ENCODE data around the gene ARSG.
"Not testable (repeated sequence)": the region's sequence is repeated elsewhere in the genome, so short reads cannot be mapped to it uniquely, and the experiment has no call there.

The ARSG gene

DNA sequence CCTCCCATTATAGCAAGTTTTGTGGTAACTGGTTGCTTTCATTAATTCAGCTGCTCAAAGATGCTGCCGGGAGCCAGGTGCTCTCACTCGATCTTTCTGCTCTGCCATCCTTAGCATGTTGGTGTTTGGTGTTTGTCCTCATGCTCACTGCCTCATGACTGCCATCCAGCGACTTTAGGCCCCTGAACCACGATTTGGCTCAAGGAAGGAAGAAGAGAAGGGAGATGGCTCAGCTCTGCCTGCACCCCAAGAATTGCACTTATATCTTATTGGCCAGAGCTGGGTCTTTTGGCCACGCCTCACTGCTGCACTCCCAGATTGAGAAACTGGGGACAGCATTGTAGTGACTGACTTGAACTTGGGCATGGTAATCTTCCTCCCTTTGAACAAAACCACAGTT lies 52.7 kb downstream of the ARSG start:
- no peaks in the 10 kb centered on the region for H3K27me3 ChIP-seq (ENCODE audit: low read depth, low read length)
- peaks cover 0 to 6% of the 10 kb centered on the region in 2 donors for H3K36me3 ChIP-seq (ENCODE audit: control insufficient read depth in 1 of 2, insufficient read depth in 2 of 2, low read length in 2 of 2)
- no peak overlapping the region for H3K4me3 ChIP-seq (ENCODE audit: low read depth in 1 of 2, low read length in 2 of 2)
- no peak overlapping the region for H3K27ac ChIP-seq (ENCODE audit: low read length)
- H3K9me3 ChIP-seq (ENCODE audit: control insufficient read depth in 1 of 2, low read length in 2 of 2), result no peaks in the 10 kb centered on the region
- H3K4me1 ChIP-seq (ENCODE audit: control insufficient read depth in 1 of 2, insufficient read depth in 2 of 2, low read length in 2 of 2), result peaks cover 0 to 2% of the 10 kb centered on the region in 2 donors

DNA sequence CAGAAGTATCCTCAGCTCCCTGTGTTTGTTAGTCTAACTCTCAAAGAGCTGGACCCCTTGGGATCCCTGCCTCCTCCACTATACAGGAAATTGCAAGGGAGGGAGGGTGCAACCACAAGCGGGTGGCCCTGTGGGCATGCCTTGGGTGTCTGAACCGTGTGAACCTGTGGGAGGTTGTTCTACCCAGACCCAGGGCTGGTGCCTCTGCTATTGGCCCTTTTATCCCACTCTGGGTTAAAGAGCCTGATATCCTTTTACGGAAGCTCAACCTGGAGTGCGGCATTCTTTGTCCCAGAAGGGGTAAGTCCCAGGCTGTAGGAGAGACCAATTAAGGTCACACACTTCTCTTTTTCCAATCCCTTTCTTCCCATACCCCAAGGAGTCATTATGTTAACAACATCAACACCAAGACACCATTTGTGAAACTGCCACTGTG lies 53.4 kb downstream of the ARSG start:
- Histone ChIP-seq H3K27ac (ENCODE audit: low read length) (no peak overlapping the region), H3K9me3 (ENCODE audit: control insufficient read depth in 1 of 2, low read length in 2 of 2) (no peaks in the 10 kb centered on the region), H3K36me3 (ENCODE audit: control insufficient read depth in 1 of 2, insufficient read depth in 2 of 2, low read length in 2 of 2) (peaks cover 0 to 6% of the 10 kb centered on the region in 2 donors), H3K4me1 (ENCODE audit: control insufficient read depth in 1 of 2, insufficient read depth in 2 of 2, low read length in 2 of 2) (peaks cover 0 to 2% of the 10 kb centered on the region in 2 donors), H3K4me3 (ENCODE audit: low read depth in 1 of 2, low read length in 2 of 2) (no peak overlapping the region), H3K27me3 (ENCODE audit: low read depth, low read length) (no peaks in the 10 kb centered on the region)

GRCh38 chr17:68346448-68346847 lies 55.2 kb downstream of the ARSG start:
- Histone ChIP-seq H3K27me3 (ENCODE audit: low read depth, low read length) (no peaks in the 10 kb centered on the region), H3K9me3 (ENCODE audit: control insufficient read depth in 1 of 2, low read length in 2 of 2) (no peaks in the 10 kb centered on the region), H3K4me3 (ENCODE audit: low read depth in 1 of 2, low read length in 2 of 2) (no peak overlapping the region), H3K4me1 (ENCODE audit: control insufficient read depth in 1 of 2, insufficient read depth in 2 of 2, low read length in 2 of 2) (peaks cover 0 to 2% of the 10 kb centered on the region in 2 donors), H3K36me3 (ENCODE audit: control insufficient read depth in 1 of 2, insufficient read depth in 2 of 2, low read length in 2 of 2) (peaks cover 0 to 6% of the 10 kb centered on the region in 2 donors), H3K27ac (ENCODE audit: low read length) (no peak overlapping the region)

DNA sequence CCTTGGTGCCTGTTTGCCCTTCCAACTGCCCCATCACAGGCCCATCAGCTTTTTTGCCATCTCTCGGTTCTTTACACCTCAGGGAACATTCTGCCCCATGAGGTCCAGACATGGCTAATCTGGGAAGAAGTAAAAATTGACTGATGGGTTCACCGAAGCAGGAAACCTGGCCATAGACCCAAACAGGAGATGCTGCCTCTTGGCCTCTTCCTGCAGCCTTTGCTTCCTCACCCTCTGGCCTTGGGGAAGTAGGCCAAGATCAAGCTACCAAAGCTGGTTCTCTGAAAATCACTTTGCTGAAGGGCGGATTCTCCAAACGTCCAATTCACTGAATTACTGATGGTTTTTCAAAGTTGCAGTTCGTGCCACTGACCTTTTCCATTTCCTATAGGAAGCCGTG lies 56.1 kb downstream of the ARSG start:
- no peaks in the 10 kb centered on the region for H3K27me3 ChIP-seq (ENCODE audit: low read depth, low read length)
- peaks cover 0 to 6% of the 10 kb centered on the region in 2 donors for H3K36me3 ChIP-seq (ENCODE audit: control insufficient read depth in 1 of 2, insufficient read depth in 2 of 2, low read length in 2 of 2)
- H3K27ac ChIP-seq (ENCODE audit: low read length), result no peak overlapping the region
- H3K4me1 ChIP-seq (ENCODE audit: control insufficient read depth in 1 of 2, insufficient read depth in 2 of 2, low read length in 2 of 2), result peaks cover 0 to 2% of the 10 kb centered on the region in 2 donors
- H3K9me3 ChIP-seq (ENCODE audit: control insufficient read depth in 1 of 2, low read length in 2 of 2), result no peaks in the 10 kb centered on the region
- no peak overlapping the region for H3K4me3 ChIP-seq (ENCODE audit: low read depth in 1 of 2, low read length in 2 of 2)

DNA sequence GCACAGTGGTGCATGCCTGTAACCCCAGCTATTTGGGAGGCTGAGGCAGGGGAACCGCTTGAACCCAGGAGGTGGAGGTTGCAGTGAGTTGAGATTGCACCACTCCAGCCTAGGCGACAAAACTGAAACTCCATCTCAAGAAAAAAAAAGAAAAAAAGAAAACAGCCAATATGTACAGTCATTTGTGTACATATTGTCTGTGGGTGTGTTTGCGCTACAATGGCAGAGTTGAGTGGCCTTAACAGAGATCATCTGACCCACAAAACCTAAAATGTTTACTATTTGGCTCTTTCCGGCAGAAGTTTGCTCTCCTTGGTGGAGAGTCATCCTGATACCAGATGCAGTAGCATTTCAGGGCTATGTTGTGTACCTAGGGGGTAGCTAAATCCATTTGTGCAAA lies 57.9 kb downstream of the ARSG start:
- Histone ChIP-seq H3K4me3 (ENCODE audit: low read depth in 1 of 2, low read length in 2 of 2) (no peak overlapping the region), H3K27me3 (ENCODE audit: low read depth, low read length) (no peaks in the 10 kb centered on the region), H3K36me3 (ENCODE audit: control insufficient read depth in 1 of 2, insufficient read depth in 2 of 2, low read length in 2 of 2) (peaks cover 0 to 6% of the 10 kb centered on the region in 2 donors), H3K9me3 (ENCODE audit: control insufficient read depth in 1 of 2, low read length in 2 of 2) (no peaks in the 10 kb centered on the region), H3K4me1 (ENCODE audit: control insufficient read depth in 1 of 2, insufficient read depth in 2 of 2, low read length in 2 of 2) (peaks cover 0 to 2% of the 10 kb centered on the region in 2 donors), H3K27ac (ENCODE audit: low read length) (no peak overlapping the region)

DNA sequence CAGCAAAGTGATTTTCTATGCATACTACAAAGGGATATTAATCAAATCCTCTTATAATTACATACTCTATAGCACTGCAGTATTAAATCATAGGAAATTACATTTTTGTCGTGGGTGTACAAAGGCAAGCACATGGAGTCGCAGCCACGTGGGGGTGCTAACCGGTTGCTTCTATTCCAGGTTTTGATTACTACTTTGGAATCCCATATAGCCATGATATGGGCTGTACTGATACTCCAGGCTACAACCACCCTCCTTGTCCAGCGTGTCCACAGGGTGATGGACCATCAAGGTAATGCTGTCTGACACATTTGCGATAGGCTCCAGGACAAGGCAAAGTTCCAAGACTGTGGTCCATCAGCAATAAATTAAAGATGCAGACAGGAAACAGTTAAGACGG lies 60.1 kb downstream of the ARSG start:
- Histone ChIP-seq H3K9me3 (ENCODE audit: control insufficient read depth in 1 of 2, low read length in 2 of 2) (no peaks in the 10 kb centered on the region), H3K36me3 (ENCODE audit: control insufficient read depth in 1 of 2, insufficient read depth in 2 of 2, low read length in 2 of 2) (no peaks in the 10 kb centered on the region), H3K27ac (ENCODE audit: low read length) (no peak overlapping the region), H3K27me3 (ENCODE audit: low read depth, low read length) (no peaks in the 10 kb centered on the region), H3K4me1 (ENCODE audit: control insufficient read depth in 1 of 2, insufficient read depth in 2 of 2, low read length in 2 of 2) (no peaks in the 10 kb centered on the region), H3K4me3 (ENCODE audit: low read depth in 1 of 2, low read length in 2 of 2) (no peak overlapping the region)

- Histone ChIP-seq H3K36me3 (ENCODE audit: control insufficient read depth in 1 of 2, insufficient read depth in 2 of 2, low read length in 2 of 2) (no peaks in the 10 kb centered on the region), H3K27me3 (ENCODE audit: low read depth, low read length) (no peaks in the 10 kb centered on the region), H3K4me3 (ENCODE audit: low read depth in 1 of 2, low read length in 2 of 2) (no peak overlapping the region), H3K27ac (ENCODE audit: low read length) (no peak overlapping the region), H3K4me1 (ENCODE audit: control insufficient read depth in 1 of 2, insufficient read depth in 2 of 2, low read length in 2 of 2) (no peaks in the 10 kb centered on the region), H3K9me3 (ENCODE audit: control insufficient read depth in 1 of 2, low read length in 2 of 2) (no peaks in the 10 kb centered on the region)
Observed at GRCh38 chr17:68352041-68352440, 60.7 kb downstream of the ARSG start.

DNA sequence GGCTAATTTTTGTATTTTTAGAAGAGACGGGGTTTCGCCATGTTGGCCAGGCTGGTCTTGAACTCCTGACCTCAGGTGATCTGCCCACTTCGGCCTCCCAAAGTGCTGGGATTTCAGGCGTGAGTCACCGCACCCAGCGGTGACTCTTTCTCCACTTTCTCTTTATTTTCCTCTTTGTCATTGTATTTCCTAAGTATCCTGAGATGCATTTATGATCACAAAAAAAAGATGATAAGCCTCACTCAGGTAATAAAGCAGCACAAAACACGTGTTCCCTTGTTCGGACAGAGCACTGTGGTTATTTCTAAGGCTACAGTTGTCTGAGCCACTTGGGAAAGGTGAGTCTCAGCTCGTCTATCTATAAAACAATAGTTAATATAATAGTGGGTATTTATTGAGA lies 61.4 kb downstream of the ARSG start:
- not testable (repeated sequence) for H3K27me3 ChIP-seq (ENCODE audit: low read depth, low read length); H3K4me3 ChIP-seq (ENCODE audit: low read depth in 1 of 2, low read length in 2 of 2); H3K4me1 ChIP-seq (ENCODE audit: control insufficient read depth in 1 of 2, insufficient read depth in 2 of 2, low read length in 2 of 2); H3K9me3 ChIP-seq (ENCODE audit: control insufficient read depth in 1 of 2, low read length in 2 of 2); H3K36me3 ChIP-seq (ENCODE audit: control insufficient read depth in 1 of 2, insufficient read depth in 2 of 2, low read length in 2 of 2); H3K27ac ChIP-seq (ENCODE audit: low read length)

GRCh38 chr17:68353111-68353521 lies 61.8 kb downstream of the ARSG start:
- H3K4me3 ChIP-seq (ENCODE audit: low read depth in 1 of 2, low read length in 2 of 2), result no peak overlapping the region
- H3K36me3 ChIP-seq (ENCODE audit: control insufficient read depth in 1 of 2, insufficient read depth in 2 of 2, low read length in 2 of 2), result no peaks in the 10 kb centered on the region
- H3K27me3 ChIP-seq (ENCODE audit: low read depth, low read length), result no peaks in the 10 kb centered on the region
- no peaks in the 10 kb centered on the region for H3K4me1 ChIP-seq (ENCODE audit: control insufficient read depth in 1 of 2, insufficient read depth in 2 of 2, low read length in 2 of 2)
- H3K9me3 ChIP-seq (ENCODE audit: control insufficient read depth in 1 of 2, low read length in 2 of 2), result no peaks in the 10 kb centered on the region
- H3K27ac ChIP-seq (ENCODE audit: low read length), result no peak overlapping the region

- not testable (repeated sequence) for H3K27ac ChIP-seq (ENCODE audit: low read length); H3K27me3 ChIP-seq (ENCODE audit: low read depth, low read length); H3K9me3 ChIP-seq (ENCODE audit: control insufficient read depth in 1 of 2, low read length in 2 of 2); H3K4me1 ChIP-seq (ENCODE audit: control insufficient read depth in 1 of 2, insufficient read depth in 2 of 2, low read length in 2 of 2); H3K4me3 ChIP-seq (ENCODE audit: low read depth in 1 of 2, low read length in 2 of 2); H3K36me3 ChIP-seq (ENCODE audit: control insufficient read depth in 1 of 2, insufficient read depth in 2 of 2, low read length in 2 of 2)
Observed at GRCh38 chr17:68354311-68354710, 63.0 kb downstream of the ARSG start.

DNA sequence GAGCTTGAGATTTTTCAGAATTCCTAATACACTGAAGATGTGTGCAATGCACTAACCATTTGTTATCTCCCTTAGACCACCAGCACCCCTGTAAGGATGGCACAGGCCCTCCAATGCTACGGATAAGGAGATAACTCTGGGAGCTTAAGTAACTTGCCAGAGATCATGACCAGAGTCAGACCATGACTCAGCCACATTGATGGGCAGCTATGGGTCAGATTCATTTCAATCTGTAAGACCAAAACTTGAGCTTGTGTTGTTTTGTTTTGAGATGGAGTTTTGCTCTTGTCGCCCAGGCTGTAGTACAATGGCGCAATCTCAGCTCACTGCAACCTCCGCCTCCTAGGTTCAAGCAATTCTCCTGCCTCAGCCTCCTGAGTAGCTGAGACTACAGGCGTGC lies 63.8 kb downstream of the ARSG start:
- H3K36me3 ChIP-seq (ENCODE audit: control insufficient read depth in 1 of 2, insufficient read depth in 2 of 2, low read length in 2 of 2); H3K27me3 ChIP-seq (ENCODE audit: low read depth, low read length); H3K27ac ChIP-seq (ENCODE audit: low read length); H3K9me3 ChIP-seq (ENCODE audit: control insufficient read depth in 1 of 2, low read length in 2 of 2); H3K4me3 ChIP-seq (ENCODE audit: low read depth in 1 of 2, low read length in 2 of 2); H3K4me1 ChIP-seq (ENCODE audit: control insufficient read depth in 1 of 2, insufficient read depth in 2 of 2, low read length in 2 of 2): not testable (repeated sequence)

GRCh38 chr17:68356520-68356919 lies 65.2 kb downstream of the ARSG start:
- Histone ChIP-seq H3K4me3 (ENCODE audit: low read depth in 1 of 2, low read length in 2 of 2) (no peak overlapping the region), H3K36me3 (ENCODE audit: control insufficient read depth in 1 of 2, insufficient read depth in 2 of 2, low read length in 2 of 2) (no peaks in the 10 kb centered on the region), H3K9me3 (ENCODE audit: control insufficient read depth in 1 of 2, low read length in 2 of 2) (no peaks in the 10 kb centered on the region), H3K27ac (ENCODE audit: low read length) (no peak overlapping the region), H3K27me3 (ENCODE audit: low read depth, low read length) (no peaks in the 10 kb centered on the region), H3K4me1 (ENCODE audit: control insufficient read depth in 1 of 2, insufficient read depth in 2 of 2, low read length in 2 of 2) (no peaks in the 10 kb centered on the region)
